Ovary (tissue), 9 donors: ENCODE measurements around the gene ZNF436. TPM values are rescaled to one million over a fixed set of nuclear protein-coding genes. Genes with fewer than 3 reads are reported as not detected.

Source experiments
- DNase-seq, 5 donors: peaks; one replicate each; pipeline ENCODE4 v3.0.0-alpha.2; 2019 to 2020
- H3K27ac ChIP-seq, 2 donors: fragments of 200-600 bp; one replicate each; pipeline versions ENCODE4 v1.5.1 to v1.8.0; 2019 to 2022
- H3K27me3 ChIP-seq: fragments of 200-600 bp; one replicate; pipeline ENCODE4 v1.8.0; 2022
- H3K36me3 ChIP-seq: fragments of 200-600 bp; sonication (generic); one replicate; pipeline ENCODE4 v1.5.1; 2019
- H3K4me1 ChIP-seq: one replicate; pipeline ENCODE4 v1.8.1; 2013; ENCODE audit warnings: mild to moderate bottlenecking, moderate library complexity; ENCODE audit not compliant: insufficient read depth
- H3K4me3 ChIP-seq: fragments of 200-600 bp; sonication (generic); one replicate; pipeline ENCODE4 v1.5.1; 2017
- H3K9me3 ChIP-seq, 2 donors: fragments of 200-600 bp in 1 of 2; sonication (generic) in 1 of 2; one replicate each; pipeline versions ENCODE4 v1.5.1 to v1.8.1; 2013 to 2019; ENCODE audit warnings: mild to moderate bottlenecking in 1 of 2, moderate library complexity in 1 of 2
- EP300 ChIP-seq: sonication (generic); formaldehyde crosslinking; IDR thresholded peaks from one replicate; pipeline ENCODE4 v1.6.1; 2017; ENCODE audit warnings: antibody characterized with exemption
- POLR2A ChIP-seq: fragments of 450-650 bp; IDR thresholded peaks from one replicate; pipeline ENCODE4 v1.6.1; 2017; ENCODE audit warnings: antibody characterized with exemption, mild to moderate bottlenecking, moderate library complexity
- WGBS, 3 donors: extraction: QIAGEN DNeasy Blood & Tissue Kit in 1 of 3; methylation state at CpG; one replicate each; pipeline versions ENCODE4 v1.1.5 to v1.1.7; 2013 to 2017; 5-methylcytosine and 5-hydroxymethylcytosine counted together
- intact Hi-C, 4 donors: fragments of 100-400 bp; cut with DNase I; formaldehyde crosslinking; loops; one replicate each; pipeline versions ENCODE4 v1.11.0 to v1.15.1; 2022 to 2023
- polyA plus RNA-seq, 2 donors: library from polyadenylated mRNA; stranded (reverse); fragments of 200-250 nt in 1 of 2; fragments of 350-450 nt in 1 of 2; fragmentation: Illumina TruSeq in 1 of 2; extraction: RNeasy Lipid Tissue Mini Kit (QIAGEN cat#74804) in 1 of 2; gene quantifications; one replicate each; pipeline ENCODE4 v1.2.3, GENCODE V29; 2013 to 2014
- total RNA-seq, 7 donors: library from RNA; depleted of rRNA in 2 of 7; stranded (reverse); fragments of >200 nt in 2 of 7; fragmentation: NEBNext Ultra II Directional in 3 of 7; extraction: Animal tissue kit (Norgen Biotek cat#: 25700) in 3 of 7; gene quantifications; one replicate each; pipeline versions ENCODE4 v1.1.0 to v1.2.4, GENCODE V29; 2016 to 2023
- TF ChIP-seq, protein P1 (sequence below), 3 donors: fragments of 450-650 bp in 2 of 3; fragments of 200-600 bp in 1 of 3; IDR thresholded peaks; one replicate each; pipeline versions ENCODE4 v1.5.1 to v1.8.0; 2016 to 2022; ENCODE audit warnings: antibody characterized with exemption in 3 of 3, mild to moderate bottlenecking in 1 of 3
- donor health status: DM: no; HTN: no; CAD: no; lungs with moderate emphysema.
- donor health status: DM: no; HTN: no; CAD: no.
- donor health status: Bipolar disorder and iron deficiency.
- donor health status: DM: yes; HTN: yes; CAD: no.
- donor health status: DM: no; HTN: no; CAD: no.
- donor health status: DM: yes; HTN: yes; CAD: no.

Gene ZNF436
- total and polyA plus RNA-seq, 9 donors, result 16.5 to 43.1 (median 23.5) TPM

DNA sequence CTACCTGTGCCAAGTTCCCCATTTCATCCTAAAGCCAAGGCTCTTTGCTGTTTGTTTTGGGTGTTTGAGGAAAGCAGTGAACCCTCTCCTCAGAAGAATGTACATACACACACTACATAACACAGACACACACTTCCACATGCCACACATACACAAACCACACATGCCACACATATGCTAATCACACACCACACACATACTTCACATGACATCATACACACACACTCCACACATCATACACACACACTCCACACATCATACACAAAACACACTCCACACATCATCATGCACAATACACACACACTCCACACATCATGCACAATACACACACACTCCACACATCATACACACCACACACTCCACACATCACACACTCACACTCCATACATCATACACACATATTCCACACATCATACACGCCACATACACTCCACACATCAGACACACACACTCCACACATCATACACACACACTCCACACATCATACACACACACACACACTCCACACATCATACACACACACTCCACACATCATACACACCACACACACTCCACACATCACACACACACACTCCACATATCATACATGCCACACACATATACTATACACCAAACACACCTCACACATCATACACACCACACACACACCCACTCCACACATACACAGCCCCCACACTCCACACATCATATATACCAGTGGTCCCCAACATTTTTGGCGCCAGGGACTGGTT, 22.7 kb upstream of the ZNF436 start:
- intact Hi-C loops, result no loop called here
- Histone ChIP-seq H3K4me1 (peaks cover 23% of the 10 kb centered on the region), H3K9me3 (no peaks in the 10 kb centered on the region), H3K27ac (no peak overlapping the region), H3K36me3 (no peaks in the 10 kb centered on the region), H3K27me3 (no peaks in the 10 kb centered on the region), H3K4me3 (no peak overlapping the region)
- no peak for DNase-seq
- 67 to 84% (median 74%) methylated on average over 2 of the region's 2 CpGs for WGBS, 3 donors
- TF ChIP-seq, protein P1, sequence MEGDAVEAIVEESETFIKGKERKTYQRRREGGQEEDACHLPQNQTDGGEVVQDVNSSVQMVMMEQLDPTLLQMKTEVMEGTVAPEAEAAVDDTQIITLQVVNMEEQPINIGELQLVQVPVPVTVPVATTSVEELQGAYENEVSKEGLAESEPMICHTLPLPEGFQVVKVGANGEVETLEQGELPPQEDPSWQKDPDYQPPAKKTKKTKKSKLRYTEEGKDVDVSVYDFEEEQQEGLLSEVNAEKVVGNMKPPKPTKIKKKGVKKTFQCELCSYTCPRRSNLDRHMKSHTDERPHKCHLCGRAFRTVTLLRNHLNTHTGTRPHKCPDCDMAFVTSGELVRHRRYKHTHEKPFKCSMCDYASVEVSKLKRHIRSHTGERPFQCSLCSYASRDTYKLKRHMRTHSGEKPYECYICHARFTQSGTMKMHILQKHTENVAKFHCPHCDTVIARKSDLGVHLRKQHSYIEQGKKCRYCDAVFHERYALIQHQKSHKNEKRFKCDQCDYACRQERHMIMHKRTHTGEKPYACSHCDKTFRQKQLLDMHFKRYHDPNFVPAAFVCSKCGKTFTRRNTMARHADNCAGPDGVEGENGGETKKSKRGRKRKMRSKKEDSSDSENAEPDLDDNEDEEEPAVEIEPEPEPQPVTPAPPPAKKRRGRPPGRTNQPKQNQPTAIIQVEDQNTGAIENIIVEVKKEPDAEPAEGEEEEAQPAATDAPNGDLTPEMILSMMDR (IDR thresholded peaks at IDR 0.05), result no peak
- TF ChIP-seq POLR2A, result no peak
- no peak for TF ChIP-seq EP300

DNA sequence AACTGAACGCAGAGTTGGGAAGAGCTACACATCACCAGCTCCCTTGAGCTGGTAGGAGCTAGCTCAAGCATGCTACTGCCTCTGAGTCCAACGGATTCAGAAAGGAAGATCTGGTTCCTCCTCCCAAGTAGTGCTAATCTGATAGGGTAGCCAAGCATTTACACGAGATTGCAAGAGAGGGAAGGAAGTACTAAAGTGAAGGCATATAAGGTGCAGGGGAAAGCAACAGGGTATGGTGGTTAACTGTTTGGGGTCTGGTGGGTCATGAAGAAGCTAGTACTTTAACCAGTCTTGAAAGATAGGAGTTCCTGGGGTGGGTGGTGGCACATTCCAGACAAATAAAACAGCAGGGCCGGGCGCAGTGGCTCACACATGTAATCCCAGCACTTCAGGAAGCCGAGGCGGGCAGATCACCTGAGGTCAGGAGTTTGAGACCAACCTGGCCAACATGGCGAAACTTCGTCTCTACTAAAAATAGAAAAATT, 20.2 kb upstream of the ZNF436 start:
- H3K36me3 ChIP-seq, result no peaks in the 10 kb centered on the region
- TF ChIP-seq, protein P1 (IDR thresholded peaks at IDR 0.05), result no peak
- TF ChIP-seq POLR2A (no peak), EP300 (no peak)
- H3K9me3 ChIP-seq, result no peaks in the 10 kb centered on the region

DNA sequence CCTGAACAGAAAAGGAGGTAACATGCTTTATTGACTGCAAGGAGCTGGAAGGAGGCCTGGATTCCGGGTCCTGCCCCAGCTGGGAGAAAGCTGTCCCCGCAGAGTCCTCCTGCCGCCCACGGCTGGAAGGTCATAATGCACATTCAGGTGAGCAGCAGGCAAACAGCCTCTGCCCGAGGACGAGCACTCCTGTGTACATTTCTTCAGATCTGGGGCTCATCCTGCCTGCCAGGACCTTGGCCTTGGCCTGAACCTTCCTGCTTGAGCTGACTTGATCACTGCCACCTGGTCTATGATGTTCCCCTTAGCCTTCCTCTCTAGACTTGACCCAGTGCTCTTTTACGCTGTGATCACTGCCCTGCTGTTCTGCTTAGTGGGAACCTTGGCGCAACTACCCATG, 17.9 kb upstream of the ZNF436 start:
- Histone ChIP-seq H3K27ac (peak overlapping the region; percentile 20 to 49), H3K4me1 (peaks cover 13% of the 10 kb centered on the region), H3K36me3 (no peaks in the 10 kb centered on the region), H3K27me3 (no peaks in the 10 kb centered on the region), H3K4me3 (no peak overlapping the region), H3K9me3 (no peaks in the 10 kb centered on the region)
- TF ChIP-seq EP300 (no peak), POLR2A (no peak)
- TF ChIP-seq, protein P1 (IDR thresholded peaks at IDR 0.05), result no peak
- peak in 2 of 5 donors; percentile 56 to 74 for DNase-seq
- intact Hi-C loops, result no loop called here
- WGBS, 3 donors, result 14 to 20% (median 15%) methylated on average over 6 to 8 of the region's 8 CpGs

More for the DNA sequence above, 20.2 kb upstream of the ZNF436 start:
- 72 to 78% (median 77%) methylated on average over 9 of the region's 9 CpGs for WGBS, 3 donors
- no peak for DNase-seq
- Histone ChIP-seq H3K27me3 (no peaks in the 10 kb centered on the region), H3K4me1 (peaks cover 19% of the 10 kb centered on the region), H3K4me3 (no peak overlapping the region), H3K27ac (no peak overlapping the region)
- intact Hi-C loops, result no loop called here

DNA sequence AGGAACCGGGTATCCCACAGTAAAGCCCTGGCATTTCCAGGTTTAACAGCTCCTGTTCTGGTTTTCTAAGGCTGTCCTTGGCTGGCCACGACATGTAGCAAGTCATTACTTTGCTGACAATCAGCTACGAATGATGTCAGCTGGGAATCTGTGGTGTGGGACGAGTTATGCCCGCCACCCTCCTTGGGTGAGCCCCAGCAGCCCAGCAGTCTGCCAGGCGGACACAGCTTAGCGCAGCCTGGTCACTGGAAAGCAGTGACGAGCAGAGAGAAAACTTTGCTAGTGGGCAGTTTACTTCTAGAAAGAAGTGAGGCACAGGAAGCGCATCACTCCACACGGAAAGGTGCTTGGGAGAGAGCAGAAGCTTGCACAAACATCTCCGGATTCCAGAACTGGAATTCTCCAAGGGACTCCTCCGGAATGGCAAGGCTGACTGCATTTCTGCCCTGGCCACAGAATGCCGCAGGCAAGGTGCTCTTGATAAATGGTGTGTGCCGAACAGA, 15.5 kb upstream of the ZNF436 start:
- 80 to 87% (median 83%) methylated on average over 14 of the region's 14 CpGs for WGBS, 3 donors
- Histone ChIP-seq H3K4me1 (peaks cover 10% of the 10 kb centered on the region), H3K4me3 (no peak overlapping the region), H3K27me3 (no peaks in the 10 kb centered on the region), H3K36me3 (no peaks in the 10 kb centered on the region), H3K27ac (no peak overlapping the region), H3K9me3 (no peaks in the 10 kb centered on the region)
- intact Hi-C loops, result no loop called here
- TF ChIP-seq EP300 (no peak), POLR2A (no peak)
- TF ChIP-seq, protein P1 (IDR thresholded peaks at IDR 0.05), result no peak
- peak in 1 of 5 donors; percentile 28 for DNase-seq
